Measurements from ENCODE around the gene MAL. TPM values are rescaled to one million over a fixed set of nuclear protein-coding genes. Genes with fewer than 3 reads are reported as not detected.

MAL gene
- total and polyA plus RNA-seq, 2 of the 8 experiments (the other 6 are each of a cell fraction or from before 2014, with no cell fraction given) = not detected

DNA sequence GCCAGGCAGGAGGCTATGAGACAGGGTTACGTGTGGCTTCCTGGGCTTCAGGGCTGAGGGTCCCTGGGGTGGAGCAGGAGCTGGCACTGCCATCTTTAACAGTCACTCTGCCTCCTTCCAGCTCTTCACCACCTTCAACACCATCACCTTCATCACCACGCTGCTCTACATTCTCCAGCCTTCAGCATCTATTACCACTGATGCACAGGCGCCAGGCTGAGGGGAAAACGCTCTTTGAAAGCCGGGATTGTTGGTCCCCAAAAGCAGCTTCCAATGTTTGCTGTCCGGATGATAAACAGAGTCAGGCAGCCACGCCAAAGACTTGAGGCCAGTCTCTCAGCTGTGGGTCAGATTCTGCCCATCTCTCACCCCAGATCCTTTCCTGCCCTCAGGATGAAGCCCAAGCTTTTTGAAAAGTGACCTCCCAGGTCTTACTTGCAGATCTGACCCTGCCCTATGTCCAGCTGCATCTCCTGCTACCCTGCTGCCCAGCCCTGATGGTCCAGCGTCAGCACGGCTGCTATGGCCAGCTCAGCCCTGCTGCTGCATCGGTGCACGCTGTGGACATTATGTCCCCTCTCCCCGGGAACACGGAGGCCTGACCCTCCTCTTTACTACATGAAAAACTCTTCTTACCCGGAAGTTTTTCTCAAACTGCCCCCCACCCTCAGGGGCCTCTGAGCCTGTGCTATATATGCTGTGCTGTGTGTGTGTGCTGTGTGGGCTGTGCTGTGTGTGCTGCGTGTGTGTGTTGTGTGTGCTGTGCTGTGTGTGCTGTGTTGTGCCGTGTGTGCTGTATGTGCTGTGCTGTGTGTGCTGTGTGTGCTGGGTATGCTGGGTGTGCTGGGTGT lies 31.2 kb upstream of the MAL start (continued):
- TF ChIP-seq CHD7 (IDR thresholded peaks at IDR 0.05; ENCODE audit: insufficient replicate concordance, low read length) (no peak), SAP30 (IDR thresholded peaks at IDR 0.05; ENCODE audit: insufficient read depth, insufficient replicate concordance, low read length) (no peak), CBX5 (IDR thresholded peaks at IDR 0.05; ENCODE audit: low read depth, low read length) (no peak), POU5F1 (IDR thresholded peaks at IDR 0.05; ENCODE audit: low read depth, low read length) (no peak), HDAC2 (IDR thresholded peaks at IDR 0.05; ENCODE audit: borderline replicate concordance in 1 of 2, low read depth in 2 of 2, low read length in 2 of 2) (no peak), EZH2 (IDR thresholded peaks at IDR 0.05; ENCODE audit: low read depth, low read length, severe bottlenecking) (no peak), FOSL1 (IDR thresholded peaks at IDR 0.05; ENCODE audit: insufficient read depth, low read depth, low read length) (no peak)

Data from H1 (cell line).